Measurements from ENCODE around the gene CSRNP2. TPM values are rescaled to one million over a fixed set of nuclear protein-coding genes. Genes with fewer than 3 reads are reported as not detected.

CSRNP2 gene
- total and polyA plus RNA-seq, 2 of the 13 experiments (the other 11 are each of a cell fraction or from before 2014, with no cell fraction given): 4.8 to 7.3 TPM

DNA sequence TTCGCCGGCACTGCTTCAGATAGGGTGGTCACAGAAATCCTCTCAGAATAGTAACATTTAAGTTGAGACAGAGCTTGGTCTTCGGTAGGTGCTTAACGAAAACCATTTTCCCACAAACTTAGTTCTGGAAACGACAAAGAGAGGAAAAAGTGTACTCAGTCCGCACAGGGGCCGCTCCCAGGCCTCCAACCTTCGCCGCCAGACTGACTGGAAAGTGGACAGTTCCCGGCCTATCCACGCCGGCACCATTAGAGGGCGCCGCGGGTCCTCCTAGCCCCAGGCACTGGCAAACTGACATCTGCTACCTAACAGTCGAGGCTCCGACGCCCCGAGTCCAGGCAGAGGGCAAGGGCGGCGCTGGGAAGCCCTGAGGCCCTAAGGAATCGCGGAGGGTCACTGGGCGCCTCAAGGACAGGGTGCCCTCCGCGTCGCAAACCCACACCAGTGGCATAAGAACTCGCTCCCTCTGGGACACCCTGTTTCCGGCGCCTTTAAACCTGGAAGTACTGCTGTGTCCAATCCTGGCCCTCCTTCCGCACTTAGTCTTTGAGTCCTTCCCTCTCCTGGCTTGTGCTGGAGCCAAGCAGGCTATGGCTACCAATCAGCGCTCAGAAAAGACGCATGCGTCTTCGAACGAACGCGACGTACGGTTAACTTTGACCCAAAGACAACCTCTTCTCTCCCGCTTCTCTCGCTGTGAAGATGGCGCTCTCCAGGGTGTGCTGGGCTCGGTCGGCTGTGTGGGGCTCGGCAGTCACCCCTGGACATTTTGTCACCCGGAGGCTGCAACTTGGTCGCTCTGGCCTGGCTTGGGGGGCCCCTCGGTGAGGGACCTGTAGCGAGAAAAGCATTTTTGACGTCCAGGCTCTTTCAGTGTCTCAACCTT lies 35.5 kb downstream of the CSRNP2 start, which contains the start of gene LETMD1 (continued):
- TF ChIP-seq, protein P1, sequence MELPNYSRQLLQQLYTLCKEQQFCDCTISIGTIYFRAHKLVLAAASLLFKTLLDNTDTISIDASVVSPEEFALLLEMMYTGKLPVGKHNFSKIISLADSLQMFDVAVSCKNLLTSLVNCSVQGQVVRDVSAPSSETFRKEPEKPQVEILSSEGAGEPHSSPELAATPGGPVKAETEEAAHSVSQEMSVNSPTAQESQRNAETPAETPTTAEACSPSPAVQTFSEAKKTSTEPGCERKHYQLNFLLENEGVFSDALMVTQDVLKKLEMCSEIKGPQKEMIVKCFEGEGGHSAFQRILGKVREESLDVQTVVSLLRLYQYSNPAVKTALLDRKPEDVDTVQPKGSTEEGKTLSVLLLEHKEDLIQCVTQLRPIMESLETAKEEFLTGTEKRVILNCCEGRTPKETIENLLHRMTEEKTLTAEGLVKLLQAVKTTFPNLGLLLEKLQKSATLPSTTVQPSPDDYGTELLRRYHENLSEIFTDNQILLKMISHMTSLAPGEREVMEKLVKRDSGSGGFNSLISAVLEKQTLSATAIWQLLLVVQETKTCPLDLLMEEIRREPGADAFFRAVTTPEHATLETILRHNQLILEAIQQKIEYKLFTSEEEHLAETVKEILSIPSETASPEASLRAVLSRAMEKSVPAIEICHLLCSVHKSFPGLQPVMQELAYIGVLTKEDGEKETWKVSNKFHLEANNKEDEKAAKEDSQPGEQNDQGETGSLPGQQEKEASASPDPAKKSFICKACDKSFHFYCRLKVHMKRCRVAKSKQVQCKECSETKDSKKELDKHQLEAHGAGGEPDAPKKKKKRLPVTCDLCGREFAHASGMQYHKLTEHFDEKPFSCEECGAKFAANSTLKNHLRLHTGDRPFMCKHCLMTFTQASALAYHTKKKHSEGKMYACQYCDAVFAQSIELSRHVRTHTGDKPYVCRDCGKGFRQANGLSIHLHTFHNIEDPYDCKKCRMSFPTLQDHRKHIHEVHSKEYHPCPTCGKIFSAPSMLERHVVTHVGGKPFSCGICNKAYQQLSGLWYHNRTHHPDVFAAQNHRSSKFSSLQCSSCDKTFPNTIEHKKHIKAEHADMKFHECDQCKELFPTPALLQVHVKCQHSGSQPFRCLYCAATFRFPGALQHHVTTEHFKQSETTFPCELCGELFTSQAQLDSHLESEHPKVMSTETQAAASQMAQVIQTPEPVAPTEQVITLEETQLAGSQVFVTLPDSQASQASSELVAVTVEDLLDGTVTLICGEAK (IDR thresholded peaks at IDR 0.05): no peak
- TF ChIP-seq, protein P1 (CRISPR knock-in tag; IDR thresholded peaks at IDR 0.05): peak; percentile 27; the same call in 1 of the 2 replicates
- TF ChIP-seq SOX13 (IDR thresholded peaks at IDR 0.05): no peak
- TF ChIP-seq SOX13 (CRISPR knock-in tag; conservative IDR thresholded peaks at IDR 0.05 in 1 of 2, IDR thresholded peaks at IDR 0.05 in 1 of 2): 0 out of 4 replicates have a peak, but pooled peaks of 1 of the 2 experiments have one; percentile 43
- TF ChIP-seq, protein P2, sequence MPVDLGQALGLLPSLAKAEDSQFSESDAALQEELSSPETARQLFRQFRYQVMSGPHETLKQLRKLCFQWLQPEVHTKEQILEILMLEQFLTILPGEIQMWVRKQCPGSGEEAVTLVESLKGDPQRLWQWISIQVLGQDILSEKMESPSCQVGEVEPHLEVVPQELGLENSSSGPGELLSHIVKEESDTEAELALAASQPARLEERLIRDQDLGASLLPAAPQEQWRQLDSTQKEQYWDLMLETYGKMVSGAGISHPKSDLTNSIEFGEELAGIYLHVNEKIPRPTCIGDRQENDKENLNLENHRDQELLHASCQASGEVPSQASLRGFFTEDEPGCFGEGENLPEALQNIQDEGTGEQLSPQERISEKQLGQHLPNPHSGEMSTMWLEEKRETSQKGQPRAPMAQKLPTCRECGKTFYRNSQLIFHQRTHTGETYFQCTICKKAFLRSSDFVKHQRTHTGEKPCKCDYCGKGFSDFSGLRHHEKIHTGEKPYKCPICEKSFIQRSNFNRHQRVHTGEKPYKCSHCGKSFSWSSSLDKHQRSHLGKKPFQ (CRISPR knock-in tag; IDR thresholded peaks at IDR 0.05; ENCODE audit: insufficient replicate concordance): no peak
- no peak for TF ChIP-seq ZBTB7A (CRISPR knock-in tag; IDR thresholded peaks at IDR 0.05)
- TF ChIP-seq HNRNPL (IDR thresholded peaks at IDR 0.05; ENCODE audit: low read depth, low read length): 0 out of 2 replicates have a peak, but pooled peaks have one; percentile 62
- no peak for TF ChIP-seq ZNF274 (CRISPR knock-in tag; IDR thresholded peaks at IDR 0.05)
- TF ChIP-seq KLF16 (CRISPR knock-in tag; IDR thresholded peaks at IDR 0.05): peak in 1 of 2 experiments; percentile 84; a peak in 2 of 4 replicates
- no peak for TF ChIP-seq SP1 (IDR thresholded peaks at IDR 0.05)
- TF ChIP-seq SP1 (CRISPR knock-in tag; IDR thresholded peaks at IDR 0.05): no peak
- TF ChIP-seq SATB2 (CRISPR knock-in tag; IDR thresholded peaks at IDR 0.05): no peak
- no peak for TF ChIP-seq IRX3 (CRISPR knock-in tag; IDR thresholded peaks at IDR 0.05; ENCODE audit: borderline replicate concordance, low read depth)
- TF ChIP-seq, protein P3, sequence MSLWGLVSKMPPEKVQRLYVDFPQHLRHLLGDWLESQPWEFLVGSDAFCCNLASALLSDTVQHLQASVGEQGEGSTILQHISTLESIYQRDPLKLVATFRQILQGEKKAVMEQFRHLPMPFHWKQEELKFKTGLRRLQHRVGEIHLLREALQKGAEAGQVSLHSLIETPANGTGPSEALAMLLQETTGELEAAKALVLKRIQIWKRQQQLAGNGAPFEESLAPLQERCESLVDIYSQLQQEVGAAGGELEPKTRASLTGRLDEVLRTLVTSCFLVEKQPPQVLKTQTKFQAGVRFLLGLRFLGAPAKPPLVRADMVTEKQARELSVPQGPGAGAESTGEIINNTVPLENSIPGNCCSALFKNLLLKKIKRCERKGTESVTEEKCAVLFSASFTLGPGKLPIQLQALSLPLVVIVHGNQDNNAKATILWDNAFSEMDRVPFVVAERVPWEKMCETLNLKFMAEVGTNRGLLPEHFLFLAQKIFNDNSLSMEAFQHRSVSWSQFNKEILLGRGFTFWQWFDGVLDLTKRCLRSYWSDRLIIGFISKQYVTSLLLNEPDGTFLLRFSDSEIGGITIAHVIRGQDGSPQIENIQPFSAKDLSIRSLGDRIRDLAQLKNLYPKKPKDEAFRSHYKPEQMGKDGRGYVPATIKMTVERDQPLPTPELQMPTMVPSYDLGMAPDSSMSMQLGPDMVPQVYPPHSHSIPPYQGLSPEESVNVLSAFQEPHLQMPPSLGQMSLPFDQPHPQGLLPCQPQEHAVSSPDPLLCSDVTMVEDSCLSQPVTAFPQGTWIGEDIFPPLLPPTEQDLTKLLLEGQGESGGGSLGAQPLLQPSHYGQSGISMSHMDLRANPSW (CRISPR knock-in tag; IDR thresholded peaks at IDR 0.05; ENCODE audit: borderline replicate concordance): 0 out of 2 replicates have a peak, but pooled peaks have one; percentile 27
- TF ChIP-seq FOXA3 (CRISPR knock-in tag; IDR thresholded peaks at IDR 0.05): no peak; the same call in 1 of the 2 replicates
- TF ChIP-seq ZMAT3 (CRISPR knock-in tag; conservative IDR thresholded peaks at IDR 0.05): peak; percentile 96

All from HepG2 (cell line).